ENCODE measurements around the gene ZNF200.

The ZNF200 gene

GRCh38 chr16:3173892-3174617 lies 60.9 kb downstream of the ZNF200 start:
- no peaks in the 10 kb centered on the region for H3K9me3 ChIP-seq
- H3K4me3 ChIP-seq (ENCODE audit: low read depth, low read length) = peak overlapping the region; percentile 27; the same call in 1 of the 2 replicates
- no peaks in the 10 kb centered on the region for H3K4me1 ChIP-seq
- peaks cover 23% of the 10 kb centered on the region for H3K27me3 ChIP-seq
- peak; percentile 69 for TF ChIP-seq CTCF (IDR thresholded peaks at IDR 0.05; ENCODE audit: low read depth, low read length)
- H3K36me3 ChIP-seq = no peaks in the 10 kb centered on the region
- peak; percentile 65 for DNase-seq

All from BE2C (cell line).